Right atrium auricular region (tissue), 2 donors: ENCODE results near the gene SERAC1. TPM values are rescaled to one million over a fixed set of nuclear protein-coding genes. Genes with fewer than 3 reads are reported as not detected.

Experiments
- DNase-seq: peaks from one replicate; pipeline ENCODE4 v3.0.0-alpha.2; 2019; ENCODE audit warnings: low spot score
- H3K27ac ChIP-seq, 2 donors: fragments of 200-600 bp; sonication (generic); 1 replicate in 1 of 2; 2 replicates in 1 of 2; pipeline ENCODE4 v1.5.1; 2016 to 2019
- H3K27me3 ChIP-seq, 2 donors: fragments of 200-600 bp; sonication (generic); one replicate each; pipeline versions ENCODE4 v1.5.1 to v1.6.0; 2017 to 2019
- H3K36me3 ChIP-seq: fragments of 200-600 bp; sonication (generic); one replicate; pipeline ENCODE4 v1.5.1; 2016
- H3K4me1 ChIP-seq, 2 donors: fragments of 200-600 bp; sonication (generic); one replicate each; pipeline versions ENCODE4 v1.5.1 to v1.6.0; 2017 to 2019
- H3K4me3 ChIP-seq, 2 donors: fragments of 200-600 bp; sonication (generic); 1 replicate in 1 of 2; 2 replicates in 1 of 2; pipeline ENCODE4 v1.5.1; 2017 to 2019; ENCODE audit warnings: mild to moderate bottlenecking in 1 of 2, moderate library complexity in 1 of 2
- H3K9me3 ChIP-seq, 2 donors: fragments of 200-600 bp; sonication (generic); one replicate each; pipeline ENCODE4 v1.5.1; 2019
- total RNA-seq, 2 donors: library from RNA; depleted of rRNA; stranded (reverse); fragments of >200 nt; gene quantifications; one replicate each; pipeline ENCODE4 v1.1.0, GENCODE V29; 2016
- TF ChIP-seq, protein P1 (sequence below), 2 donors: fragments of 200-600 bp; sonication (generic); IDR thresholded peaks; one replicate each; pipeline ENCODE4 v1.5.1; 2019; ENCODE audit warnings: antibody characterized with exemption in 2 of 2

The SERAC1 gene
- total RNA-seq, 2 donors from 2014 or later = 5.0 to 5.8 TPM

DNA sequence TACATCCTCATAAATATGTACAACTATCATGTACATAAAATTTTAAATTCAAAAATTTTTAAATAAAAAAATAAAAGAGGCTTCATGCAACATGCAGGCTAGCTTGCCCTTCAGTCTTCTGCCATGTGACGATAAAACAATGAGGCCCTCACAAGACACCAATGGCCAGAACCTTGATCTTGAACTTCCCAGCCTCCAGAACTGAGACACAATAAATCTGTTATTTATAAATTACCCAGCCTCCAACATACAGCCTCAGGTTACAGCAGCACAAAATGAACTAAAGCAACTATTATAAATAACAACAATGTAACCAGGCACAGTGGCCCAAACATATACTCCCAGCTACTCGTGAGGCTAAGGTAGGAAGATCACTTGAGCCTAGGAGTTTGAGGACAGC is 42.8 kb downstream of the SERAC1 start:
- Histone ChIP-seq H3K27me3 (no peaks in the 10 kb centered on the region), H3K9me3 (no peaks in the 10 kb centered on the region), H3K36me3 (peaks cover 8% of the 10 kb centered on the region), H3K4me1 (no peaks in the 10 kb centered on the region), H3K4me3 (no peak overlapping the region), H3K27ac (no peak overlapping the region)
- DNase-seq = no peak
- TF ChIP-seq, protein P1, sequence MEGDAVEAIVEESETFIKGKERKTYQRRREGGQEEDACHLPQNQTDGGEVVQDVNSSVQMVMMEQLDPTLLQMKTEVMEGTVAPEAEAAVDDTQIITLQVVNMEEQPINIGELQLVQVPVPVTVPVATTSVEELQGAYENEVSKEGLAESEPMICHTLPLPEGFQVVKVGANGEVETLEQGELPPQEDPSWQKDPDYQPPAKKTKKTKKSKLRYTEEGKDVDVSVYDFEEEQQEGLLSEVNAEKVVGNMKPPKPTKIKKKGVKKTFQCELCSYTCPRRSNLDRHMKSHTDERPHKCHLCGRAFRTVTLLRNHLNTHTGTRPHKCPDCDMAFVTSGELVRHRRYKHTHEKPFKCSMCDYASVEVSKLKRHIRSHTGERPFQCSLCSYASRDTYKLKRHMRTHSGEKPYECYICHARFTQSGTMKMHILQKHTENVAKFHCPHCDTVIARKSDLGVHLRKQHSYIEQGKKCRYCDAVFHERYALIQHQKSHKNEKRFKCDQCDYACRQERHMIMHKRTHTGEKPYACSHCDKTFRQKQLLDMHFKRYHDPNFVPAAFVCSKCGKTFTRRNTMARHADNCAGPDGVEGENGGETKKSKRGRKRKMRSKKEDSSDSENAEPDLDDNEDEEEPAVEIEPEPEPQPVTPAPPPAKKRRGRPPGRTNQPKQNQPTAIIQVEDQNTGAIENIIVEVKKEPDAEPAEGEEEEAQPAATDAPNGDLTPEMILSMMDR (IDR thresholded peaks at IDR 0.05) = no peak

DNA sequence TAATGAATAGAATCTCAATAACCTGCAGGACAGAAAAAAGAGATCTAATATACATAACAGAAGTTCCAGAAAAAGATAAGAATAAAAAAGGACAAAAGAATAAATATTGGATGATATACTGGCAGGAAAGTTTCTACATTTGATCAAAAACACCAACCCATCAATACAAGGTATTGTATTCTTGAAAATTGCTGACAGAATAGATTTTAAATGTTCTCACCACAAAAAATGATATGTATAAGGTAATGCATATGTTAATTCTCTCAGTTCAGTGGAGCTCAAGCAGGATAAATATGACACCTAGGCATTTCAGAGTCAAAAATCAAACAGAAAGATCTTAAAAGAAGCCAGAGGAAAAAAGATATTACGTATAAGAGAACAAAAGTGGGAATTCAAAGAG is 43.8 kb downstream of the SERAC1 start:
- no peaks in the 10 kb centered on the region for H3K4me1 ChIP-seq
- peaks cover 8% of the 10 kb centered on the region for H3K36me3 ChIP-seq
- no peaks in the 10 kb centered on the region for H3K27me3 ChIP-seq
- TF ChIP-seq, protein P1 (IDR thresholded peaks at IDR 0.05) = no peak
- no peak overlapping the region for H3K4me3 ChIP-seq
- H3K9me3 ChIP-seq = no peaks in the 10 kb centered on the region
- no peak overlapping the region for H3K27ac ChIP-seq
- no peak for DNase-seq

DNA sequence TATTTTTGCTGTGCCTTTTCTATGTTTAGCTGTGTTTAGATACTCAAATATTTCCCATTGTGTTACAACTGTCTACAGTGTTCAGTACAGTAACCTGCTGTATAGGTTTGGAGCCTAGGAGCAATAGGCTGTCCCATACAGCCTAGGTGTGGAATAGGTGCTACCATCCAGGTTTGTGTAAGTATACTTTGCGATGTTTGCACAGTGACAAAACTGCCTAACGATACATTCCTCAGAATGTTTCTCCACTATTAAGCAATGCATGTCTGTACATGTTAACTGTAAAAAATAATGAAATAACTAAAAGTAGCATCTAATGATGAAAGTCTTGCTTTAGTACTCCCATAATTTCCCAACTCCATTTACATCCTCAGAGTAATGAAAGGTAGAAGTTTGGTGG is 46.0 kb downstream of the SERAC1 start:
- Histone ChIP-seq H3K27ac (no peak overlapping the region), H3K36me3 (peaks cover 8% of the 10 kb centered on the region)

DNA sequence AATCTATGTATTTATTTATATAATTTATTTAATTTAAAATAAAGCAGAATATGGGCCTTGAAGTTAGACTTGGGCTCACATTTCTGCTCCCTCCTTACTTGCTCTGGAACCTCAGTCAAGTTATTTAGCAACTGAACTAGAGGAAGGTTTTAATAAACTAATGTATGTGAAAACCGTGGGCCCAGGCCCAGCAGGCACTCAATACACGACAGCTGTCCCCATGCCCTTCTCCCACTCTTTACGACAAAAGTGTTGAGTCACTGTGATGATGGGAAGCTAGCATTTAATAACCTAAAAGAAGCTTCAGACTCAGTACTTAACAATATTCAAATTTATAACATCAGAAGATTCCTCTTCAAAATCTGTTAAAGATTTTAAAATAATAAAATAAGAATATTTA is 46.7 kb downstream of the SERAC1 start:
- Histone ChIP-seq H3K4me3 (no peak overlapping the region), H3K27me3 (no peaks in the 10 kb centered on the region), H3K4me1 (no peaks in the 10 kb centered on the region), H3K36me3 (peaks cover 9% of the 10 kb centered on the region), H3K9me3 (no peaks in the 10 kb centered on the region), H3K27ac (no peak overlapping the region)
- DNase-seq = no peak
- TF ChIP-seq, protein P1 (IDR thresholded peaks at IDR 0.05) = no peak

More for the DNA sequence above, 46.0 kb downstream of the SERAC1 start:
- no peak for DNase-seq
- no peaks in the 10 kb centered on the region for H3K9me3 ChIP-seq
- no peaks in the 10 kb centered on the region for H3K27me3 ChIP-seq
- H3K4me1 ChIP-seq = no peaks in the 10 kb centered on the region
- no peak overlapping the region for H3K4me3 ChIP-seq
- TF ChIP-seq, protein P1 (IDR thresholded peaks at IDR 0.05) = no peak

DNA sequence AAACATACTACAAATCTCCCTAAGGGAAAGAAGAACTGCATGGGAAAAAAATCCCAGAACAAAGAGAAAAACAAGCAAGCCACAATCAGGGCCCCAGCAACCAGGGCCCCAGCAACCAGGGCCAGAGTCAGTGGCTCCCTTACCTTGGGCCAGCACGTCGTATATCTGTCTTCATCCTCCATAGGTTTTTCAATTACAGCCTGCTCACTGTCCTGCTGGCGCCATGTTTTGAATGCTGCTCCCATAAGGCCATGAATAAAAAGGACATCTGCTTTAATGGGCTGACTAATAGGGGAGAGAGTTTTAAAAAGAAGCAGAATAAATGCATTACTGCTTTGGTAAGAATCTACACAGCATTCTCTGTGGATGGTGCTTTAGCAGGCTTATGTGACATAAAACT is 49.2 kb downstream of the SERAC1 start:
- Histone ChIP-seq H3K27ac (no peak overlapping the region), H3K27me3 (no peaks in the 10 kb centered on the region), H3K9me3 (no peaks in the 10 kb centered on the region), H3K4me1 (no peaks in the 10 kb centered on the region), H3K4me3 (no peak overlapping the region), H3K36me3 (peaks cover 13% of the 10 kb centered on the region)
- no peak for DNase-seq
- TF ChIP-seq, protein P1 (IDR thresholded peaks at IDR 0.05) = no peak

DNA sequence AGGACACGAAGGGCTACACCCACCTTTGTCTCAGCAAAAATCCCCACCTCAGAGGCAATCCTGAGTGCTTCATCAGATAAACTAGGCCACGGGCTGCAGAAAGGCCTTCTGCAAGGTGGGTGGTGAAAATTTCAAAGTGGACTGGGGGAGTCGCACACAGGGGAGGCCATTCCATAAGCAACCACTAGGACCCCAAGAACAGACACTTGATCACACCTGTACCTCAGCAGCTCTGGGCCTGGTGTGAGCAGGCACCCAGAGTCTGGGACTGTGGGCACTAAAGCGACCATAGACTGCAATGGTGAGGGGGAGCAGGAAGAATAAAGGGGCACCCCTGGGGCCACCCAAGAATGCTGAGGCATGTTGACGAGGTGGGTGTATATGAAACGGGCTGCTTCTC is 52.6 kb downstream of the SERAC1 start:
- no peak overlapping the region for H3K27ac ChIP-seq
- peaks cover 11% of the 10 kb centered on the region for H3K36me3 ChIP-seq
- TF ChIP-seq, protein P1 (IDR thresholded peaks at IDR 0.05) = no peak
- H3K4me1 ChIP-seq = no peaks in the 10 kb centered on the region
- H3K4me3 ChIP-seq = no peak overlapping the region
- no peaks in the 10 kb centered on the region for H3K9me3 ChIP-seq
- H3K27me3 ChIP-seq = no peaks in the 10 kb centered on the region
- DNase-seq = no peak
